ENCODE results near the gene CHRNA4. TPM values are rescaled to one million over a fixed set of nuclear protein-coding genes. Genes with fewer than 3 reads are reported as not detected.
"Not testable (repeated sequence)": the region's sequence is repeated elsewhere in the genome, so short reads cannot be mapped to it uniquely, and the experiment has no call there.

Gene CHRNA4
- total RNA-seq, 2 donors from 2014 or later, result 0.46 TPM; not detected in 1

DNA sequence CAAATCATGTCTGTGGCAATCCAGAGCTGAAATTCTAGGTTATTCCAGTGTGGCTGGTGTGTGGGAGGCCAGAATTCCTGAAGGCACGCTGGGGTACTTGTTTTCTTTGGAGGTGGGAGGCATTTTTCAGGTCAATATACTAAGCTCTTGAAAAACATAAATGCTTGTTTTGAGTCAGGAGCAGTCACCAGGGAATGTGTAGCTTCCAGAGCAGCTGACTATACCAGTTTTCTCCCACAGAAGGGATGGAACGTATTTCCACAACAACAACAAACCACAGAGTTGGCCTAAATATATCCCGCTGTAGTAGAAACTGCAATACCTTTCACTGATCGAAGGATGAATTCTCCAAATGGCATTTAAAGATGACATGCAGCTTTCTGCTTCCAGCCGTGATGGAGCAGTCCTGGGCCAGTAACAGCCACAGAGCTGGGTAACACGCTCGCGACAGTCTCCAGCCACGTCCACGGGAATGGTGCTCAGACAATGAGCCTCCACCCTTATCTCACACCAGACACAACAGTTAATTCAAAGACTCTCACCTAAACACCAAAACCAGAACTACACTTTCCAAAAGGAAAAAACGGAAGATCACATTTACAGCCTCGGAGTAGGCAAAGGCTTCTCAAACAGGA, 23.2 kb downstream of the CHRNA4 start:
- Histone ChIP-seq H3K36me3 (ENCODE audit: control insufficient read depth, insufficient read depth, low read length) (no peaks in the 10 kb centered on the region), H3K27ac (ENCODE audit: low read depth, low read length) (no peak overlapping the region), H3K27me3 (ENCODE audit: control insufficient read depth, insufficient read depth, low read length, poor library complexity, severe bottlenecking) (peaks cover 21% of the 10 kb centered on the region), H3K4me3 (ENCODE audit: low read length) (no peak overlapping the region), H3K9ac (ENCODE audit: extremely low read depth, low read length, poor library complexity, severe bottlenecking) (no peak overlapping the region), H3K9me3 (ENCODE audit: control insufficient read depth, low read length) (no peaks in the 10 kb centered on the region), H3K4me1 (ENCODE audit: control insufficient read depth, insufficient read depth, low read length) (no peaks in the 10 kb centered on the region)
- Mint-ChIP-seq H3K9me3 (peaks cover 4% of the 10 kb centered on the region), H3K27ac (no peak overlapping the region), H3K4me1 (no peaks in the 10 kb centered on the region), H3K4me3 (no peak overlapping the region), H3K27me3 (ENCODE audit: insufficient read depth) (peaks cover 2% of the 10 kb centered on the region), H3K36me3 (ENCODE audit: low read depth) (no peaks in the 10 kb centered on the region)
- 90 to 93% methylated on average over 7 to 12 of the region's 12 CpGs for WGBS, 2 experiments (ENCODE audit: insufficient coverage in 1 of 2, insufficient read length in 1 of 2)
- no peak for DNase-seq
- TF ChIP-seq, protein P1, sequence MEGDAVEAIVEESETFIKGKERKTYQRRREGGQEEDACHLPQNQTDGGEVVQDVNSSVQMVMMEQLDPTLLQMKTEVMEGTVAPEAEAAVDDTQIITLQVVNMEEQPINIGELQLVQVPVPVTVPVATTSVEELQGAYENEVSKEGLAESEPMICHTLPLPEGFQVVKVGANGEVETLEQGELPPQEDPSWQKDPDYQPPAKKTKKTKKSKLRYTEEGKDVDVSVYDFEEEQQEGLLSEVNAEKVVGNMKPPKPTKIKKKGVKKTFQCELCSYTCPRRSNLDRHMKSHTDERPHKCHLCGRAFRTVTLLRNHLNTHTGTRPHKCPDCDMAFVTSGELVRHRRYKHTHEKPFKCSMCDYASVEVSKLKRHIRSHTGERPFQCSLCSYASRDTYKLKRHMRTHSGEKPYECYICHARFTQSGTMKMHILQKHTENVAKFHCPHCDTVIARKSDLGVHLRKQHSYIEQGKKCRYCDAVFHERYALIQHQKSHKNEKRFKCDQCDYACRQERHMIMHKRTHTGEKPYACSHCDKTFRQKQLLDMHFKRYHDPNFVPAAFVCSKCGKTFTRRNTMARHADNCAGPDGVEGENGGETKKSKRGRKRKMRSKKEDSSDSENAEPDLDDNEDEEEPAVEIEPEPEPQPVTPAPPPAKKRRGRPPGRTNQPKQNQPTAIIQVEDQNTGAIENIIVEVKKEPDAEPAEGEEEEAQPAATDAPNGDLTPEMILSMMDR (conservative IDR thresholded peaks at IDR 0.05), result no peak

DNA sequence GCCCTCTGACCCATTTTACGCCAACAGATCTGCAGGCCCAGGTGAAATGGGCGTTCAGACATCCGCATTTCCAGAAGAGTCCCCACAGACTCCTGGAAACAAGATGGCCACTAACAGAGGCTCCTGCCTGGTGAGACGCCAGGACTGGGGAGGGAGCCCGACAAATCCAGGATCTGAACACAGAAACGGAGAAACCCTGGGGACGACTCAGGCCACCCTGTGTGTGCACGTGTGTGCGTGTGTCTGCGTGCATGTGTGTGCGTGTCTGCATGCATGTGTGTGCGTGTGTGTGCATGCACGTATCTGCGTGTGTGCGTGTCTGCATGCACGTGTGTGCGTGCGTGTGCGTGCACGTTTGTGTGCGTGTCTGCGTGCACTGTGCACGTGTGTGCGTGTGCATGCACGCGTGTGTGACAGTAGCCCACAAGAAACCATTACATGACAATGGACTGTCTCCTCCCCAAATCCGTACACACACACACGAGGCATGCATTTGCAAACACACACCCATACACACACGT, 24.9 kb downstream of the CHRNA4 start:
- H3K4me3 Mint-ChIP-seq, result no peak overlapping the region
- Histone ChIP-seq H3K4me3 (ENCODE audit: low read length) (no peak overlapping the region), H3K4me1 (ENCODE audit: control insufficient read depth, insufficient read depth, low read length) (no peaks in the 10 kb centered on the region), H3K27me3 (ENCODE audit: control insufficient read depth, insufficient read depth, low read length, poor library complexity, severe bottlenecking) (peaks cover 21% of the 10 kb centered on the region), H3K9ac (ENCODE audit: extremely low read depth, low read length, poor library complexity, severe bottlenecking) (no peak overlapping the region), H3K36me3 (ENCODE audit: control insufficient read depth, insufficient read depth, low read length) (no peaks in the 10 kb centered on the region), H3K27ac (ENCODE audit: low read depth, low read length) (no peak overlapping the region), H3K9me3 (ENCODE audit: control insufficient read depth, low read length) (no peaks in the 10 kb centered on the region)
- no peak overlapping the region for H3K27ac Mint-ChIP-seq
- H3K9me3 Mint-ChIP-seq, result peaks cover 11% of the 10 kb centered on the region
- TF ChIP-seq, protein P1 (conservative IDR thresholded peaks at IDR 0.05), result no peak
- H3K4me1 Mint-ChIP-seq, result no peaks in the 10 kb centered on the region
- no peak for DNase-seq
- WGBS, 2 experiments (ENCODE audit: insufficient coverage in 1 of 2, insufficient read length in 1 of 2), result 91 to 96% methylated on average over 28 to 29 of the region's 29 CpGs
- peaks cover 2% of the 10 kb centered on the region for H3K27me3 Mint-ChIP-seq (ENCODE audit: insufficient read depth)
- H3K36me3 Mint-ChIP-seq (ENCODE audit: low read depth), result no peaks in the 10 kb centered on the region

DNA sequence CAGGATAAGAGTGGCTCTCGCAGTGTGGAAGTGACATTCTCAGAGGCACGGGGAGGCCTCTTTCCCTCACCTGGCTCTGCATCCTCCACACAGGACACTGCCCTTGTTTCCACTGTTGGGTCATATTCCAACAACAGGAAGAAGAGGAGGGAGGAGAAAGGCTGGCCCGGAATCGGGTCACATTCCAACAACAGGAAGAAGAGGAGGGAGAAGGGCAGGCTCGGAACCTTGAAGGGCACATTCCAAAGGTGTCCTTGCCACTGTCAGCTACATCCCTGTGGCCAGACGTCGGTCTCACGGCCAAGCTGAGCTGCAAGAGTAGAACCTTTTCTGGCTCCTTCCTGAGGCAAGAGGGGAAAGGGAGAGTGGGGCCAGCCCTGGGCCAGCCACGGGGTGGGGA, 25.4 kb downstream of the CHRNA4 start:
- TF ChIP-seq, protein P1 (conservative IDR thresholded peaks at IDR 0.05), result no peak
- no peak overlapping the region for H3K27ac Mint-ChIP-seq

DNA sequence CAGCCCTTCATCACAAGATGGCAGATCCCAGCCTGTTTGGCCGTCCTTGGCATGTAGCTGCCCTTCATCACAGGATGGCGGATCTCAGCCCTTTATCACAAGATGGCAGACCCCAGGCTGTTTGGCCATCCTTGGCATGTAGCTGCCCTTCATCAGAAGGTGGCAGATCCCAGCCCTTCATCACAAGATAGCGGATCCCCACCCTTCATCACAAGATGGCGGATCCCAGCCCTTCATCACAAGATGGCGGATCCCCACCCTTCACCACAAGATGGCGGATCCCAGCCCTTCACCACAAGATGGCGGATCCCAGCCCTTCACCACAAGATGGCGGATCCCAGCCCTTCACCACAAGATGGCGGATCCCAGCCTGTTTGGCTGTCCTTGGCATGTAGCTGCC, 26.1 kb downstream of the CHRNA4 start:
- H3K27me3 Mint-ChIP-seq (ENCODE audit: insufficient read depth); H3K4me1 Mint-ChIP-seq; H3K4me3 ChIP-seq (ENCODE audit: low read length); H3K36me3 Mint-ChIP-seq (ENCODE audit: low read depth); H3K27ac Mint-ChIP-seq; H3K27ac ChIP-seq (ENCODE audit: low read depth, low read length); DNase-seq; H3K9ac ChIP-seq (ENCODE audit: extremely low read depth, low read length, poor library complexity, severe bottlenecking); H3K4me3 Mint-ChIP-seq; H3K9me3 ChIP-seq (ENCODE audit: control insufficient read depth, low read length); H3K36me3 ChIP-seq (ENCODE audit: control insufficient read depth, insufficient read depth, low read length); H3K4me1 ChIP-seq (ENCODE audit: control insufficient read depth, insufficient read depth, low read length): not testable (repeated sequence)
- 94 to 95% methylated on average over 3 to 8 of the region's 9 CpGs for WGBS, 2 experiments (ENCODE audit: insufficient coverage in 1 of 2, insufficient read length in 1 of 2)
- peaks cover 11% of the 10 kb centered on the region for H3K9me3 Mint-ChIP-seq
- peaks cover 21% of the 10 kb centered on the region for H3K27me3 ChIP-seq (ENCODE audit: control insufficient read depth, insufficient read depth, low read length, poor library complexity, severe bottlenecking)

More for the DNA sequence above, 25.4 kb downstream of the CHRNA4 start:
- Histone ChIP-seq H3K4me1 (ENCODE audit: control insufficient read depth, insufficient read depth, low read length) (no peaks in the 10 kb centered on the region), H3K36me3 (ENCODE audit: control insufficient read depth, insufficient read depth, low read length) (no peaks in the 10 kb centered on the region), H3K9me3 (ENCODE audit: control insufficient read depth, low read length) (no peaks in the 10 kb centered on the region), H3K27ac (ENCODE audit: low read depth, low read length) (no peak overlapping the region), H3K4me3 (ENCODE audit: low read length) (no peak overlapping the region), H3K9ac (ENCODE audit: extremely low read depth, low read length, poor library complexity, severe bottlenecking) (no peak overlapping the region), H3K27me3 (ENCODE audit: control insufficient read depth, insufficient read depth, low read length, poor library complexity, severe bottlenecking) (peaks cover 21% of the 10 kb centered on the region)
- 89 to 92% methylated on average over 9 of the region's 9 CpGs for WGBS, 2 experiments (ENCODE audit: insufficient coverage in 1 of 2, insufficient read length in 1 of 2)
- Mint-ChIP-seq H3K27me3 (ENCODE audit: insufficient read depth) (peaks cover 2% of the 10 kb centered on the region), H3K4me1 (no peaks in the 10 kb centered on the region), H3K36me3 (ENCODE audit: low read depth) (no peaks in the 10 kb centered on the region), H3K9me3 (peaks cover 11% of the 10 kb centered on the region), H3K4me3 (no peak overlapping the region)
- no peak for DNase-seq
